ENCODE results near the gene CXXC5. TPM values are rescaled to one million over a fixed set of nuclear protein-coding genes. Genes with fewer than 3 reads are reported as not detected.

Gene CXXC5
- total RNA-seq, 1 experiment from 2014 or later, result 57.2 TPM

DNA sequence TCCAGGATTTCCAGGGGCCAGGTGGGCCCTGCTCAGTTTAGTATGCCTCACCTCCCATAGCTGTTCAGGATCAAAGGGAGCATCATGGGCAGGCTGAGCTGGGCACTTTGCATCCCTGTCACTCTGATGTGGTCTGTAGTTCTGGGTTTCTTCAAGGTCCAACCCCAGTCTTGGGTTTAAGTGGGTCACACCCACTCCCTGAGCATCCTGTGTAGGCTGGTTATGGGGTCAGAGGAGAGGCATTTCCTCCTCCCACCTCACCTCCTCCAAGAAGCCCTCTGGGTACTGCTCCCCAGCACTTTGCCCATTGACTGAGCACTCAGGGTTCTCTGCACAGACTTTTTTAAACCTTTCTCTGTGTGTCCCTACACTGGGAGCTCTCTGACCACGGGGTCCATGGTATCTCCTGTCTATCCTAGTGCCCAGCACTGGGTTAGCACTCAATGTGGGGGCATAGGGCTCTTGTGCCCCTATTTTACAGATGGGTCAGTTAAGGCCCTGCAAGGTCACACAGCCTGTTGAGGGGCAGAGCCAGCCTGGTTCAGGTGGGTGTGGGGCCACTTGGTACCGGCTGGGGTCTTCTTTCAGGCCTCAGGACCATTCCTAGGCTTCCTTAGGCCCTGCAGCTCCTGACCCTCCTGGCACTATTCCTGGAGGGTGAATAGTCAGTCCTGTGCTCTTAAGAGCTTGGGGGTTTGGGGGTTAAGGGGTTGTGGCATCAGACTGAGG lies 19.0 kb downstream of the CXXC5 start:
- no peak for DNase-seq (ENCODE audit: low spot score)
- H3K36me3 ChIP-seq (ENCODE audit: insufficient read depth, low read length, poor library complexity, severe bottlenecking), result no peaks in the 10 kb centered on the region
- TF ChIP-seq CTCF (conservative IDR thresholded peaks at IDR 0.05; ENCODE audit: low read depth, low read length), result no peak
- TF ChIP-seq EZH2 (IDR thresholded peaks at IDR 0.05; ENCODE audit: borderline replicate concordance, low read depth, low read length, poor library complexity, severe bottlenecking), result no peak
- no peak overlapping the region for H3K4me3 ChIP-seq (ENCODE audit: low read depth, low read length, poor library complexity, severe bottlenecking)
- peak overlapping the region; percentile 91 for H3K27ac ChIP-seq (ENCODE audit: low read depth, low read length, poor library complexity, severe bottlenecking)
- peaks cover 71% of the 10 kb centered on the region for H3K4me1 ChIP-seq (ENCODE audit: insufficient read depth, low read length, poor library complexity, severe bottlenecking)
- no TSS peak for BruUV-seq (replicated peaks)
- no peaks in the 10 kb centered on the region for H3K27me3 ChIP-seq (replicated peaks; ENCODE audit: insufficient read depth, low read depth, low read length, poor library complexity)
- H3K9me3 ChIP-seq (ENCODE audit: low read depth, low read length, poor library complexity, severe bottlenecking), result no peaks in the 10 kb centered on the region
- CTCF ChIA-PET, result no interaction called here
- intact Hi-C loops (cut with micrococcal nuclease; ENCODE audit: unreplicated experiment), result no loop called here
- POLR2A ChIA-PET (ENCODE audit: low non-redundant PET), result interaction anchor here (0.5 kb wide), 1 partner anchor 269 kb away, joined by 5 read pairs; no protein-coding TSS in a partner anchor

- peaks cover 71% of the 10 kb centered on the region for H3K4me1 ChIP-seq (ENCODE audit: insufficient read depth, low read length, poor library complexity, severe bottlenecking)
- intact Hi-C loops (cut with micrococcal nuclease; ENCODE audit: unreplicated experiment), result no loop called here
- H3K36me3 ChIP-seq (ENCODE audit: insufficient read depth, low read length, poor library complexity, severe bottlenecking), result no peaks in the 10 kb centered on the region
- H3K27ac ChIP-seq (ENCODE audit: low read depth, low read length, poor library complexity, severe bottlenecking), result peak overlapping the region; percentile 91
- H3K4me3 ChIP-seq (ENCODE audit: low read depth, low read length, poor library complexity, severe bottlenecking), result peak overlapping the region; percentile 38
- ChIA-PET POLR2A (ENCODE audit: low non-redundant PET) (no interaction called here), CTCF (no interaction called here)
- no peaks in the 10 kb centered on the region for H3K9me3 ChIP-seq (ENCODE audit: low read depth, low read length, poor library complexity, severe bottlenecking)
- no TSS peak for BruUV-seq (replicated peaks)
- H3K27me3 ChIP-seq (replicated peaks; ENCODE audit: insufficient read depth, low read depth, low read length, poor library complexity), result no peaks in the 10 kb centered on the region
- no peak for TF ChIP-seq CTCF (conservative IDR thresholded peaks at IDR 0.05; ENCODE audit: low read depth, low read length)
- TF ChIP-seq EZH2 (IDR thresholded peaks at IDR 0.05; ENCODE audit: borderline replicate concordance, low read depth, low read length, poor library complexity, severe bottlenecking), result no peak
- peak; percentile 63 for DNase-seq (ENCODE audit: low spot score)
Observed at GRCh38 chr5:139667730-139668063, 19.5 kb downstream of the CXXC5 start.

GRCh38 chr5:139668064-139668880 lies 20.1 kb downstream of the CXXC5 start:
- peaks cover 71% of the 10 kb centered on the region for H3K4me1 ChIP-seq (ENCODE audit: insufficient read depth, low read length, poor library complexity, severe bottlenecking)
- intact Hi-C loops (cut with micrococcal nuclease; ENCODE audit: unreplicated experiment), result no loop called here
- no TSS peak for BruUV-seq (replicated peaks)
- peak overlapping the region; percentile 91 for H3K27ac ChIP-seq (ENCODE audit: low read depth, low read length, poor library complexity, severe bottlenecking)
- no peaks in the 10 kb centered on the region for H3K9me3 ChIP-seq (ENCODE audit: low read depth, low read length, poor library complexity, severe bottlenecking)
- no peaks in the 10 kb centered on the region for H3K27me3 ChIP-seq (replicated peaks; ENCODE audit: insufficient read depth, low read depth, low read length, poor library complexity)
- H3K36me3 ChIP-seq (ENCODE audit: insufficient read depth, low read length, poor library complexity, severe bottlenecking), result no peaks in the 10 kb centered on the region
- ChIA-PET POLR2A (ENCODE audit: low non-redundant PET) (no interaction called here), CTCF (no interaction called here)
- TF ChIP-seq CTCF (conservative IDR thresholded peaks at IDR 0.05; ENCODE audit: low read depth, low read length) (no peak), EZH2 (IDR thresholded peaks at IDR 0.05; ENCODE audit: borderline replicate concordance, low read depth, low read length, poor library complexity, severe bottlenecking) (no peak)
- peak overlapping the region; percentile 38 for H3K4me3 ChIP-seq (ENCODE audit: low read depth, low read length, poor library complexity, severe bottlenecking)
- DNase-seq (ENCODE audit: low spot score), result peak; percentile 82
